Activated naive CD4-positive, alpha-beta T cell (primary cell): ENCODE measurements around the gene SLC9B1.
A peak's percentile ranks its signal among the peaks of the same experiment; 100 is the strongest.

Experiments
- DNase-seq, 4 experiments: peaks; one replicate each; lab custom pipeline; 2025; lab: John Stamatoyannopoulos, UW

SLC9B1 gene, protein sequence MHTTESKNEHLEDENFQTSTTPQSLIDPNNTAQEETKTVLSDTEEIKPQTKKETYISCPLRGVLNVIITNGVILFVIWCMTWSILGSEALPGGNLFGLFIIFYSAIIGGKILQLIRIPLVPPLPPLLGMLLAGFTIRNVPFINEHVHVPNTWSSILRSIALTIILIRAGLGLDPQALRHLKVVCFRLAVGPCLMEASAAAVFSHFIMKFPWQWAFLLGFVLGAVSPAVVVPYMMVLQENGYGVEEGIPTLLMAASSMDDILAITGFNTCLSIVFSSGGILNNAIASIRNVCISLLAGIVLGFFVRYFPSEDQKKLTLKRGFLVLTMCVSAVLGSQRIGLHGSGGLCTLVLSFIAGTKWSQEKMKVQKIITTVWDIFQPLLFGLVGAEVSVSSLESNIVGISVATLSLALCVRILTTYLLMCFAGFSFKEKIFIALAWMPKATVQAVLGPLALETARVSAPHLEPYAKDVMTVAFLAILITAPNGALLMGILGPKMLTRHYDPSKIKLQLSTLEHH

DNA sequence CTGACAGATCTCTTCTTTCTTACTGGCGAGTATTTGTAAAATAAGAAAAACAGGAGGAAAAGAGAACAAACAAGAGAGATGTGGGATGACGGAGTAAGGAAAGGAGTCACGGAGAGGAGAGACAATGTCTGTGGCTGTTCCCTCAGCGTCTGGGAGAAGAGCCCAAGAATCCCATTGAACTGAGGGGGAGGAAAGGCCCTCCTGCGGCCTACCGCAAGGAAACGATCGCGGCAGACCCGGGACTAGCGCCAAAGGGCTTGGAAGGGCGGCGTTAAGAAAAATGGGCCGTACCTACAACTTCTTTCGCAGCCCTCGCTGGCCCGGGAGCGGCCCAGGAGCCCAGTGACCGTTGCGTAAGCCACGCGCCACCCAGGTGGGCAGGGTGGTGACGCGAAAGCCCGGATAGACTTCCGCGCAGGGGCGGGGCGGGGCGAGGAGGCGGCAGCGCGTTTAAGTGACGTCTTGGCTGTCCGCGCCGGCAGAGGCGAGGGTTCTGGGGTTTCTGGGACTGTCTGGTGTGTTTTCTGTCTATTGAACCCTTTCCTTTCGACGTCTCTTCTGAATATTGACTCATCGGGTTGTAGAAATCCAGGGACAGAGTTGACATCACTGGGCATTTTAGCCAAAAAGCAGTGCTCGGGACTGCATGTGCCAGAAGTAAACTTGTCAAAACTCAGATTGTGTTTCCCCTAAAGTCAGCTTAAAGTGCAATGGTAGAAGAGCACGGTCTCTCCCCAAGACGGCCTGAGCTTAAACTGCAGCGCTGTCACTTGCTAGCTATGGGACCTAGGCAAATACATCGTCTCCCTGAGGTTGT, at the start of gene SLC9B1:
Gene SLC9B1 (minus strand): TSS at position 398 of the 817 bp plus-strand sequence. CDS start 27,994 bp downstream, outside the sequence.
- DNase-seq: peak; percentile 70 to 90 (median 80)

DNA sequence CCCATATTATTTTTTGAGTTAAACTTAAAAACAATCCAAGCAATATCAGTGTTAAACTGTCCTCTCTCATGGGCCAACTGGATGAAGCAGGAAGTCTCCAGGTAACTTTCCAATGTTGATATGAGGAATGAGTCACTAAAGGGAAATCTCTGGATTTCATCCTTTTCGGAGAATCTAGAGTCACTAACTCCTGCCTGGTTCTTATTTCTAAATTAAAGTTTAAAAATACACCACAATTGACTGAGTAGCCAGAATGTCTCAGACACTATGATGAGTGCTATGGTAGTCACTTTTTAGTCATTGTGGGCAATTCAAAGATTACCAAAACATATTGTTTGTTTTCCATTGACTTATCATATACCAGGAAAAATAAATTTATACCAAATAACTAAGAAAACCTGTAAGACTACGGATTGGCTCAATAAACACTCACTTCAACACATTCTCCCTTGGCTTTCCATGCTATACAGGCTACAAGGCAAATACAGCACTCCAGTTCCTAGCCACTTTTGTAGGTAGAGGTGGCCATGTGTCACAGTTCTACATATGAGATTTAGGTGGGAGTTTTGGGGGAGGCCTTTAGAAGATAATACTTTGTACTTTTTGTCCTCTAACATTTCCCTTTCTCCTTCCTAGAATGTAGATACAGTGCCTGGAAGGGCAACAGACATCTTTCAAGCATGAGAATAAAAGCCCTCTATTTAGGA, 48.5 kb upstream of the SLC9B1 start:
- DNase-seq: no peak

DNA sequence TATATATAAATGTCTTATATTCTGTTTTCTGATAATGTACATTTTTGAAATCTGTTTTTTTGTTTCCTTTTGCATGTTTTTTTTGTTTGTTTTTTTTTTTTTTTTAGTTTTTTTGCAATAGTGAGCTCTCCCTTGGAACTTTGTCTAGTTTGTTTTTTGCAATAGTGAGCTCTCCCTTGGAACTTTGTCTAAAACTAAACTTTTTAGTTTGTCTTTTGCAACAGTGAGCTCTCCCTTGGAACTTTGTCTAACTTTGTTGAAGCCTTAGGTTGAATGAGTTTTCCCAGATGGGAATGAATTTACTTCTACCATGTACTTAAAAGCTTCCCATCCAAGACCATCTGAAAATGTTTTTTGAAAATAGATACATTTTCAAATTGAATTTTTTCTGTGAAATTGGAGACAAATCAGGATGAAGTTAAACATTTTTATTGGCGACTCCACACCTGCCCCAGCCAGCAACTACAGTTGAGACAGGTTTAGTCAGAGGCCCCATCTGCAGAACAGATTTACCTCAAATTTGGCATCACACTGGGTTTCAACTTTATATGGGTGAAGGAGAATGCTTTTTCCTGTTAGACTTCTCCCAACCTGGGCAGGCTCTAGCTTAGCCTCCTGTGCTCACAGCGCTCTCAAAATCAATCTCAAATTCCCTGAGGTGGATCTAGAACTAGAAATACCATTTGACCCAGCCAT, 41.1 kb upstream of the SLC9B1 start:
- DNase-seq: no peak

DNA sequence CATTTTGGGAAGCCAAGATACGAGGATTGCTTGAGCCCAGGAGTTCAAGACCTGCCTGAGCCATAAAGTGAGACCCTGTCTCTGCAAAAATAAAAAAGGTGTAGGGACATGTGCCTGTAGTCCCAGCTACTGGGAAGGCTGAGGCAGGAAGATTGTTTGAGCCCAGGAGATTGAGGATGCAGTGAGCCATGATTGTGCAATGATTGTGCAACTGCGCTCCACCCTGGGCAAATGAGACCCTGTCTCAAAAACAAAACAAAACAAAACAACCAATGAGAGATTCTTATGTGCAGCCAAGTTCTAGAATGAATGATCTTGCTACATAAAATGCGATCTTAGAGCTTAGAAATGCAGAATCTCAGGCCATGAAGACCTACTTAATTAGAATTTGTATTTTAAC, 34.5 kb upstream of the SLC9B1 start:
- DNase-seq: no peak

DNA sequence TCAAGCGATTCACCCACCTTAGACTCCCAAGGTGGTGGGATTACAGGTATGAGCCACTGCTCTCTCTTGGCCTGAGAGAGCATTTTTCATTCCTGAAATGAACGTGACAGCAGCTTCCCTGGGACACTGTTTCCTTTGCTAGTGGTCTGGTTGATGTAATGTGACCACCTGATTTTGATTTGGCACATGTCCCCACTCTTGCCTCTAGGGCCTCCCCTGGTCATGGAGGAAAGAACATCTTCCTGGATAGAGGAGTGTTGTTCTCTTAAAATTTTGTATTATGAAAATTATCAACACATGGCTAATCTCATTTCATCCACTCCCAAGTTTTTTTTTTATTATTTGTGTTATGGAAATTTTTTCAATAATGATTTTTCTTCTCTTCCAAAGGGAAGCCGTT, 33.3 kb upstream of the SLC9B1 start:
- no peak for DNase-seq

DNA sequence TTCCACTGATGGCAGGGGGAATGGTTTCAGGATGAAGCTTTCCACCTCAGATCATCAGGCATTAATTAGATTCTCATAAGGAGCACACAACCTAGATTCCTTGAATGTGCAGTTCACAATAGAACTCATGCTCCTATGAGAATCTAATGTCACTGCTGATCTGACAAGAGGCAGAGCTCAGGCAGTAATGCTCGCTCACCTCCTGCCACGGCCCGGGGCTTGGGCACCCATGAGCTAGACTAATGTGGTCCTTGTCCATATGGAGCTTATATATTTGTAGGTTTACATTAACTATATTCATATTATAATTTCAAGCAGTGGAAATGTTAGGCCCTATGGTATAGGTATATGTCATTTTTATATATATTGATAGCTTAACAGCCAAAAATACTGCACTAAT, 32.6 kb upstream of the SLC9B1 start:
- DNase-seq: no peak

DNA sequence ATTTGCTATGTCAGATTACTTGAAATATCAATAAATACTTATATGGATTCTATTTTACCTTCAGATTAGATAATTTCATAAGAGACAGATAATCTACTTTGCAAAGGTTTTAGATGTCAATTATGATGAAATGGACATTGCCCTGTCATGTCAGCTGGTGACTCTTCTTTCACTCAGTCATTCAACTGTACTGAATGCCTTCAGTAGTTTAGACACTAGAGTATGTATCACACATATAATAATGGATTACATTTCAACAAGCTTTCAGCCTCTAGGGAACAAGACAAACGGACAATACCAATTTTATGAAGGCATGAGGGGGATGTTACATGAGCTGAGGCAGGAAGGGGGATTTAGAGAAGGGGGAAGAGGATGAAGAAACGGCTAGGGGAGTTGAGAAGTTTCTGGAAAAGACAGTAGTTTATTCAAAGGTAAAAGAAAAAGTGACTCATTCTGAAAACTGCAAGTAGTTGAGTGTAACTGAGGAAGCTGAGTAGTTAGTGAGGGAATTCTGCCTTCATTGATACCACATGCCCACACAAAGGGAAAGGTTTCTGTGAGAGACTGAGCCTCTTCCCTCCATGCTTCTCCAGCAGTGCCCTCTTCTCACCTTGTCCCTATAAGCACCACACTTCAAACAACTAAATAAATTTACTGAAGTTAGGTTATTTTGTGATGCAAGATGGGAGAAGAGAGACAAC, 31.4 kb upstream of the SLC9B1 start:
- DNase-seq: no peak

DNA sequence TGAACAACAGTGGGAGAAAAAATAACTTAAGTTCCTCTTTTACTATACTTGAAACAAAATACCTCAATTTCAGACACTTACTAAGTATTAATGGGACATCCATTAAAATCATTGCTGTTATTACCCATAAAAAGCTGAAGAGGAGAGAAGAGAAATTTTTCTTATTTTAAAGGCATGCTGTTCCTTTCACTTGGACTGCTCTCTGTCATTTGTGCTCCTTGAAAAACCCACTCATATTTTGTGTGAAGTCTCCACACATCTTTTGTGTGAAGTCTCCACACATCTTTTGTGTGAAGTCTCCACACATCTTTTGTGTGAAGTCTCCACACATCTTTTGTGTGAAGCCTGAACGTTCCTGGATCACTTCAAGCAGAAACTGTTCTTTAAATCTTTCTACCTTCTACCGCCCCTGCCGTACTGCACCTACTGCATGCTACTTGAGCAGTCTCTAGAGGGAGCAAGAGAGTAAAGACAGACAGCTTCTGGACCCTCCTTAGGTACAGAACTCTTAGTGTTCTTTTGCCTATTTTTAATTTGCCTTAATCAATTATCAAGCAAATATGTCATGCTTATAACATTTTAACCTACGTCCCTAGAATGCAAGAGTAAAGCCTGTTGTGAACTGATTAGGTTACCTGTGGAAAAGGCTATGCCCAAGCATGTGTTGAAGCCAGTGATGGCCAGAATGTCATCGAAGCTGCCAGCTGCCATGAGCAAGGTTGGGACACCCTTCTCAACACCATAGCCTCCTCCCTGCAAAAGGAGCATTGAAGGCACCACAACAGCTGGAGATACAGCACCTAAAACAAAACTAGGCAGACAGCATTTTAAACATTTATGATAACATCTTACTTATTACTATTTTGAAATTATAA, 27.1 kb upstream of the SLC9B1 start:
- peak in 1 of 4 experiments; percentile 4 for DNase-seq

DNA sequence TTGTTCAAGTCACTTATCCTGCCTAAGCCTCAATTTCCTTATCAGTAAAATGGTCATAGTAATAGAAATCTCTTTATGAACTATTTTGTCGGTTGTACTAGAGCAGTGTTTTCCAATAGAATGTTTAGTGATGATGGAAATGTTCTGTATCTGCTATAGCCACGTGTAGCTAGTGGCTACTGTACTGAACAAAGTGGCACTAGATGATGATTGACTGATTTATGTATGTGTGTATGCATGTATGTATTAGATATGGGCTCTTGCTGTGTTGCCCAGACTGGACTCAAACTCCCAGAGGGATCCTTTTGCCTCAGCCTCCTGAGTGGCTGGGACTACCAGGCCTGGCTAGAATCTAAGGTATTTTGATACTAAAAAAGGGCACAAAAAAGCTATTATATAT, 24.7 kb upstream of the SLC9B1 start:
- no peak for DNase-seq

DNA sequence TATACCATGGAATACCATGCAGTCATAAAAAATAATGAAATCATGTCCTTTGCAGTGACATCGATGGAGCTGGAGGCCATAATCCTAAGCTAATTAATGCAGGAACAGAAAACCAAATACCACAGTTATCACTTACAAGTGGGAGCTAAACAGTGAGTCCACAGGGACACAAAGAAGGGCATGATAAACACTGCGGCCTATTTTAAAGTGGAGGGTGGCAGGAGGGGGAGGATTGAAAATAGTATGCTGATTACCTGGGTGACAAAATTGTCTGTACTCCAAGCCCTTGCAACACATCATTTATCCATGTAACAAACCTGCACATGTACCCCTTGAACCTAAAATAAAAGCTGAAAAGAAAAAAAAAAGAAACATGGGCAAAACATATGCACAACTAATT, 16.7 kb upstream of the SLC9B1 start:
- DNase-seq: no peak

DNA sequence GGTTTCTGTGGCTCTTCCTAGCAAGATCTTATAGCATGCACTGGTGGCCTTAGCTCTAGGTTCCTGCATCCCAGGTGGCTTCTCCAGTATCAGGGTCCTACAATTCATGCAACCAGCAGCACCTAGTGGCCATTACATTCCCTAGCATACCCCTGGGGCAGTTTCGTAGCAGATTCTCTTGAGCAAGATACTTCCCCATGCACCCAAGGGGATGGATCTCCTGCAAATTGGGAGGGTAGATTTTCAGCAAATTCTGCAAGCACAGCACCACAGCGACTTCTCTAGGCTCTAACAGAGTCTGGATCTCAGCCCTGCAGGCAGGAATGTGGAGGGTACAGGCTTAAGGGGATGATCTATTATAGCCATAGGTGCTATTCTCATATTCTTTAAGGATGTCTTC, 13.1 kb upstream of the SLC9B1 start:
- no peak for DNase-seq

DNA sequence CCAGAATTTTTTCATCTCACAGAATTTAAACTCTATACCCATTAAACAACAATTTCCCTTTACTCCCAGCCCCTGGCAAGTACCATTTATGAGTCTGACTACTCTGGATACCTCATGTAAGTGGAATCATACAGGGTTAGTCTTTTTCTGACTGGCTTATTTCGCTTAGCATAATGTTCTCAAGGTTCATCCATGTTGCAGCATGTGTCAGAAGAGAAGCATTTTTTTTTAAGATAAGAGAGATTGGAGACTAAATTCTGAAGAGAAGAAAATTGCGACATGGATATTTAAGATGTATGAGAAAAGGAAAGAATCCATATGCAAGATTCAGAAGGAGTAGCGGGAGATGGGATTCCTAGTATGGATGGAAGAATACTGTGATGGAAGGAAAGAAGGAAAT, 11.3 kb upstream of the SLC9B1 start:
- no peak for DNase-seq

DNA sequence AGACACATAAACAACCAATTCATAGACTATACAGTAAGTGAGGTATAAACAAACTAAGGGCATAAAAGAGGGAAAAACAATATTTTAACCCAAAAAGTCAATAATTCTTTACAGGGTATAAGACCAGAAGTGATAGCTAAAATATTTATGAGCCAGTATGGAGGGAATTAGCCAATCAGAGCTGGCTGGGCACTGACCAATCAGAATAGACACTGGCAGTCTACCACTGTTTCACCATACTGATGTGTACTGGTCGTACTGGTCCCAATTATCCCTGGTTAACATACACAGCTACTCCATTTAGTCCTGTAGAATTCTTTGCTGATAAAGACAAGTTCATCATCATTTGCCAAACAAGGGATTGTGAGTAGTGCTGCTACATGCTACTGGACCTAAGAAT, 9.8 kb upstream of the SLC9B1 start:
- no peak for DNase-seq

DNA sequence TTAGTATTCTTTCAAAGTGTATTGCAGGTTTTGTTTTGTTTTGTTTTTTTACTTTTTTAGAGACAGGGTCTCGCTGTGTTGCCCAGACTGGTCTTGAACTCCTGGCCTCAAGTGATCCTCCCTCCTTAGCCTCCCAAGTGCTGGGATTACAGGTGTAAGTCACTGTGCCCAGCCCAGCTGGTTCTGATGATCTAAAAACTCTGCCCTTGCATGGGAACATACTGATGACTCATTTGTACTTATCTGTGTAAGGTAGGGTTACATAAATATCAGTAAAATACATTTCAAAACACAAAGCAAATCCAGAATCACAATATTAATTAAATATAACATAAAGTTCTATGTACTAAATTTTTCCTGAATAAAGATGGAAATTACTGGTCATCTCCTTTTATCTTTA, 7.4 kb upstream of the SLC9B1 start:
- no peak for DNase-seq

DNA sequence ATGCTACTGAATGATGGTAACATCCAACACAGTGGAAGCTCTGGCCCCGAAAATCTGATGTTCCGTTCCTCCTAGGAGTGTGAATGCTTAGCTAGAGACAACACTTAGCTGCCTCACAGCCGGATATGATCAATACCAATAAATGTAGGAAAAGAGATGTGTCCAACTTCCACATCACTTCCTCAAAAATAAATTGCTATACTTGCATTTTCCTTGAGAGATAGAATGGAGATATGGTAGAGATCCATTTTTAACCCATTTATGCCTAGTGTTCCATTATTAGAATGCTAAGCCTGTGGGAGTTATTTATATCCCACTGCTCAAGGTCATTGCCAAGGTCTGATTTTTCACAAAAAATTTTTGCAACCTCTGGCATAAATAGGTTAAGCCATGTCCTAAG, 5.5 kb upstream of the SLC9B1 start:
- no peak for DNase-seq

DNA sequence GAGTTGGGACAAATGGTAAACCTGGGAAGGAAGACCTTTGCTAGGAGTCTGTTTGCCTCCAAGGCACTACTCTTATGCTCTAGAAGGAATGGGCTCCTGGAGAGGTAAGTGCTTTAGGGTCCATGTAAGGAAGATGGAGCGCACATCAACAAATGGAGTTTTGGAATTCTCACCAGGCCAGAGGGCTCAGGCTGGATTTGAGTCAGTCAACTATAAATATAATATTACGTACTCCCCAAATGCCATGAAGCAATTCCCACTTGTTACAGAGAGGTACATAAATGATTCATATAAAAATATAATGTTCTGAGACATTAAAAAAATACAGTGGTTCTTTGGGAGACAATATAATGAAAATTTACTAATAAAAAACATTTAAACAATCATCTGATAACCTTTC, 1.6 kb upstream of the SLC9B1 start:
- no peak for DNase-seq

DNA sequence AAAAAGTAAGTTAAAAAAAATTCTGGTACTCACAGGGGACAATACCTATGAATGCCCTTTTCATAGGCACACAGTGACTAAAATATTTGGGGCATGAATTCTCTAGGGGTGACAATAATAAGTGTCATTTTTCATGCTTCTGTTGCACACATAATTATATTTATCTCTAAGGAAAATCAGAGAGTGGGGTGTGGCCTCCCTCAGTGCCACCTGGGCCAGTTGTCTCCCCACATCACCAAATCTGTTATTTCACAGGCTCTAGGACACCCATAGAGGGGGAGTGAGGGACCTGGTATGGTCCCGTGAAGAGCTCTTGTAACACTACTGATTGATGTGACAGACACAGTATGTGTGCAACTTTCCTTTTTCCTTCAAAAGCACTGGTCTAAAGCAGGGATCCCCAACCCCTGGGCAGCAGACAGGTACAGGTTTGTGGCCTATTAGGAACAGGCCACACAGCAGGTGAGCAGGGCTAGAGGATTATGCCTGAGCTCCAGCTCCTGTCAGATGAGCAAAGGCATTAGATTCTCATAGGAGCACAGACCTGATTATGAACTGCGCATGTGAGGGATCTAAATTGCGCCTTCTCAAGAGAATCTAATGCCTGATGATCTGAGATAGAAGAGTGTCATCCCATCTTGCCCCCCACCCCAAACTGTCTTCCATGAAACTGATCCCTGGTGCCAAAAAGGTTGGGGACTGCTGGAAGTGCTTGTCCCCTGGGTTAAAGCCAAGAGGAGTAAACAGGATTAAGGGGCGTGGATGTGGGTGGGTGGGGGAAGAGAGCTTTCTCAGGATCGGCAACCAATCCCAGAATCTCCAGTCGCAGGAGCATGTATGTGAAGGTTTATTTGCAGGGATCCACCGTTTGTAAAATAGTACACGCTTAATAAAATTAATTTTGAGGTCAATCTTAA, 856 bp downstream of the SLC9B1 start:
- no peak for DNase-seq

DNA sequence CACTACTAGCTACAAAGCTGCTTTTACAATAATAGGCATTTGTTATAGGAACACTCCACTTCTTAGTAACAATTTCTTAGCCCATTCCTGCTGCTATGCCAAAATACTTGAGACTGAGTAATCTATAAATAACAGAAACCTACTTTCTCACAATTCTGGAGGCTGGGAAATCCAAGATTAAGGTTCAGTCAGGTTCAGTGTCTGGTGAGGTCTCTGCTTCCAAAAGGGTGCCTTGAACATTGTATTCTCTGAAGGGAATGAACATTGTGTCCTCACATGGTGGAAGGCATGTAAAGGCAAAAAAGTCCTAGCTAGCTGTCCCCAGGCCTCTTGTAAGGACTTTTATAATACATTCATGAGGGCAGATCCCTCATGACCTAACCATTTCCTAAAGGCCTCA, 7.0 kb downstream of the SLC9B1 start:
- no peak for DNase-seq

DNA sequence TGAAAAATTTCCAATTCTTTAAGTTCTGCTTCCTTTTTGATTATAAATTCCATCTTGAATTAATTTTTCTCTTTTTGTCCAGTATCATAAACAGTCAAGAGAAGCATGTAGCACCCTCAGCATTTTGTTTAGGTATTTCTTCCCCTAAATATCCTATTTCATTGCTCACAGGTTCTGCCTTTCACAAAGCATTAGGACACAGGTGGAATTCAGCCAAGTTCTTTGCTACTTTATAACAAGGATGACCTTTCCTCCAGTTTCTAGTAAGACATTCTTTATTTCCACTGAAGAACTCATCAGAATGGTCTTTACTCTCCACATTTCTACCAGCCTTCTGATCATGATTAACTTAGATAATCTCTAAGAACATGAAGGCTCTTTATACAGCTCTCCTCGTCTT, 7.4 kb downstream of the SLC9B1 start:
- no peak for DNase-seq
